Stimulated activated CD4-positive, alpha-beta T cell treated with anti-CD3 and anti-CD28 coated beads, TNF-alpha, amount 100 ng/mL, for 24 hours (primary cell): ENCODE data around the gene ZNF561.
A peak's percentile ranks its signal among the peaks of the same experiment; 100 is the strongest.
"Not testable (repeated sequence)": the region's sequence is repeated elsewhere in the genome, so short reads cannot be mapped to it uniquely, and the experiment has no call there.

Experiments used
- DNase-seq, 3 experiments: peaks; one replicate each; pipeline ENCODE4 v3.0.0-alpha.2; 2020; ENCODE audit warnings: low read depth in 3 of 3

Gene ZNF561

GRCh38 chr19:9621156-9622037 is at the start of gene ZNF561:
ZNF561 (minus strand) TSS chr19:9621232; CDS start chr19:9619456, 1,776 bp downstream.
- DNase-seq = peak; percentile 76 to 84 (median 78)

GRCh38 chr19:9668544-9668943 is 47.5 kb upstream of the ZNF561 start:
- no peak for DNase-seq

GRCh38 chr19:9667898-9668297 is 46.9 kb upstream of the ZNF561 start:
- DNase-seq = no peak

- no peak for DNase-seq
Observed at GRCh38 chr19:9658769-9659168, 37.7 kb upstream of the ZNF561 start.

- not testable (repeated sequence) for DNase-seq
Observed at GRCh38 chr19:9653066-9653555, 32.1 kb upstream of the ZNF561 start.

GRCh38 chr19:9651464-9651863 is 30.4 kb upstream of the ZNF561 start:
- not testable (repeated sequence) for DNase-seq

GRCh38 chr19:9650345-9650744 is 29.3 kb upstream of the ZNF561 start:
- DNase-seq = no peak

GRCh38 chr19:9645472-9645871 is 24.4 kb upstream of the ZNF561 start:
- DNase-seq = no peak

- DNase-seq = no peak
Observed at GRCh38 chr19:9644472-9644871, 23.4 kb upstream of the ZNF561 start.

- DNase-seq = no peak
Observed at GRCh38 chr19:9641810-9642209, 20.8 kb upstream of the ZNF561 start.

- DNase-seq = no peak
Observed at GRCh38 chr19:9640956-9641355, 19.9 kb upstream of the ZNF561 start.

- no peak for DNase-seq
Observed at GRCh38 chr19:9636018-9636417, 15.0 kb upstream of the ZNF561 start.

- no peak for DNase-seq
Observed at GRCh38 chr19:9627856-9628255, 6.8 kb upstream of the ZNF561 start.

- no peak for DNase-seq
Observed at GRCh38 chr19:9622531-9622930, 1.5 kb upstream of the ZNF561 start.

- DNase-seq = no peak
Observed at GRCh38 chr19:9620842-9621155, 233 bp downstream of the ZNF561 start.

- DNase-seq = no peak
Observed at GRCh38 chr19:9615844-9616243, 5.2 kb downstream of the ZNF561 start.

GRCh38 chr19:9610484-9611113 is 10.4 kb downstream of the ZNF561 start:
- no peak for DNase-seq

GRCh38 chr19:9608912-9609311 is 12.1 kb downstream of the ZNF561 start:
- no peak for DNase-seq

- no peak for DNase-seq
Observed at GRCh38 chr19:9597027-9597426, 24.0 kb downstream of the ZNF561 start.

GRCh38 chr19:9586764-9587163 is 34.3 kb downstream of the ZNF561 start:
- peak; percentile 45 to 73 (median 67) for DNase-seq

GRCh38 chr19:9584073-9584833 is 36.8 kb downstream of the ZNF561 start, which contains the start of gene ZNF121:
ZNF121 (minus strand) TSS chr19:9584504; CDS start chr19:9568097, 16,407 bp downstream.
- peak; percentile 71 to 82 (median 73) for DNase-seq

- not testable (repeated sequence) for DNase-seq
Observed at GRCh38 chr19:9582081-9582725, 38.8 kb downstream of the ZNF561 start.
